H9 (cell line): ENCODE measurements around the gene MFSD2B. TPM values are rescaled to one million over a fixed set of nuclear protein-coding genes. Genes with fewer than 3 reads are reported as not detected.

Source experiments
- DNase-seq: peaks from one replicate; pipeline ENCODE4 v3.0.0-alpha.2; 2017
- H2AFZ ChIP-seq: one replicate; pipeline ENCODE4 v1.6.1; 2013; ENCODE audit warnings: mild to moderate bottlenecking, low read length, control low read depth, moderate library complexity
- H2AK5ac ChIP-seq: 2 replicates; pipeline ENCODE4 v1.6.1; 2013; ENCODE audit warnings: low read length, control low read depth, mixed read lengths; ENCODE audit not compliant: insufficient read length
- H2BK120ac ChIP-seq: one replicate; pipeline ENCODE4 v1.6.1; 2013; ENCODE audit warnings: low read depth, mild to moderate bottlenecking, low read length, control low read depth, inconsistent platforms; ENCODE audit not compliant: poor library complexity, severe bottlenecking
- H2BK12ac ChIP-seq: 2 replicates; pipeline ENCODE4 v1.6.1; 2013; ENCODE audit warnings: low read length, control low read depth, mixed read lengths, low read depth; ENCODE audit not compliant: insufficient read length
- H2BK15ac ChIP-seq: 2 replicates; pipeline ENCODE4 v1.6.1; 2013; ENCODE audit warnings: low read depth, low read length, control low read depth
- H2BK20ac ChIP-seq: one replicate; pipeline ENCODE4 v1.6.1; 2013; ENCODE audit warnings: low read depth, mild to moderate bottlenecking, low read length, control low read depth, inconsistent platforms; ENCODE audit not compliant: poor library complexity, severe bottlenecking
- H2BK5ac ChIP-seq: 2 replicates; pipeline ENCODE4 v1.6.1; 2013; ENCODE audit warnings: low read length, control low read depth, mixed read lengths; ENCODE audit not compliant: insufficient read length
- H3K14ac ChIP-seq: 2 replicates; pipeline ENCODE4 v1.6.1; 2013; ENCODE audit warnings: low read length, control low read depth; ENCODE audit not compliant: insufficient read depth
- H3K18ac ChIP-seq: 2 replicates; pipeline ENCODE4 v1.6.1; 2013; ENCODE audit warnings: low read depth, mild to moderate bottlenecking, mixed read lengths, low read length, control low read depth; ENCODE audit not compliant: insufficient read length
- H3K23ac ChIP-seq: 2 replicates; pipeline ENCODE4 v1.6.1; 2013; ENCODE audit warnings: low read length, control low read depth, mixed read lengths, low read depth; ENCODE audit not compliant: insufficient read length
- H3K23me2 ChIP-seq: 2 replicates; pipeline ENCODE4 v1.6.1; 2013; ENCODE audit warnings: low read depth, mild to moderate bottlenecking, mixed read lengths, low read length, control low read depth; ENCODE audit not compliant: insufficient read length, poor library complexity, severe bottlenecking
- H3K27ac ChIP-seq: 2 replicates; pipeline ENCODE4 v1.5.1; 2013; ENCODE audit warnings: low read length, control low read depth, mixed read lengths, low read depth; ENCODE audit not compliant: insufficient read length
- H3K27me3 ChIP-seq: 2 replicates; pipeline ENCODE4 v1.6.1; 2013; ENCODE audit warnings: low read length, control low read depth, inconsistent platforms; ENCODE audit not compliant: insufficient read depth
- H3K4ac ChIP-seq: 2 replicates; pipeline ENCODE4 v1.6.1; 2013; ENCODE audit warnings: low read depth, mild to moderate bottlenecking, control low read depth, inconsistent platforms, low read length, moderate library complexity
- H3K4me1 ChIP-seq: 2 replicates; pipeline ENCODE4 v1.6.1; 2013; ENCODE audit warnings: low read length, control low read depth, inconsistent platforms; ENCODE audit not compliant: insufficient read depth
- H3K4me2 ChIP-seq: 2 replicates; pipeline ENCODE4 v1.6.1; 2013; ENCODE audit warnings: low read length, control low read depth, mixed read lengths; ENCODE audit not compliant: insufficient read length, insufficient read depth
- H3K56ac ChIP-seq: 2 replicates; pipeline ENCODE4 v1.6.1; 2013; ENCODE audit warnings: low read depth, mild to moderate bottlenecking, mixed read lengths, low read length, control low read depth; ENCODE audit not compliant: insufficient read length
- H3K79me1 ChIP-seq: 2 replicates; pipeline ENCODE4 v1.6.1; 2013; ENCODE audit warnings: low read depth, mild to moderate bottlenecking, moderate library complexity, low read length, control low read depth, inconsistent platforms; ENCODE audit not compliant: insufficient read depth, poor library complexity, severe bottlenecking
- H3K79me2 ChIP-seq: 2 replicates; pipeline ENCODE4 v1.6.1; 2013; ENCODE audit warnings: low read length, control low read depth, inconsistent platforms; ENCODE audit not compliant: insufficient read depth
- H3K9ac ChIP-seq: 2 replicates; pipeline ENCODE4 v1.6.1; 2013; ENCODE audit warnings: low read length, control low read depth, mixed read lengths; ENCODE audit not compliant: insufficient read length; ENCODE audit errors: extremely low read depth
- H3K9me3 ChIP-seq: one replicate; pipeline ENCODE4 v1.6.1; 2013; ENCODE audit warnings: low read depth, low read length, inconsistent platforms; ENCODE audit not compliant: control insufficient read depth
- H3T11ph ChIP-seq: one replicate; pipeline ENCODE4 v1.6.1; 2013; ENCODE audit warnings: mild to moderate bottlenecking, low read length, control low read depth, inconsistent platforms
- H4K20me1 ChIP-seq: one replicate; pipeline ENCODE4 v1.6.1; 2013; ENCODE audit not compliant: control insufficient read depth, insufficient read length, insufficient read depth
- H4K5ac ChIP-seq: 2 replicates; pipeline ENCODE4 v1.6.1; 2013; ENCODE audit warnings: low read depth, mild to moderate bottlenecking, mixed read lengths, low read length, control low read depth; ENCODE audit not compliant: insufficient read length
- H4K8ac ChIP-seq: replicated peaks from 2 replicates; pipeline ENCODE4 v1.6.1; 2013; ENCODE audit warnings: low read length, control low read depth, mixed read lengths, low read depth; ENCODE audit not compliant: insufficient read length
- H4K91ac ChIP-seq: 2 replicates; pipeline ENCODE4 v1.6.1; 2013; ENCODE audit warnings: low read depth, mild to moderate bottlenecking, moderate library complexity, mixed read lengths, low read length, control low read depth; ENCODE audit not compliant: insufficient read length
- H3K27ac Mint-ChIP-seq, 3 experiments: 2 replicates in 2 of 3; 3 replicates in 1 of 3; pipeline ENCODE4 v1.8.0; 2020 to 2021; ENCODE audit warnings: mixed read lengths in 3 of 3, mild to moderate bottlenecking in 1 of 3, moderate library complexity in 1 of 3
- H3K27me3 Mint-ChIP-seq: 2 replicates; pipeline ENCODE4 v1.8.0; 2021; ENCODE audit warnings: low read depth, mild to moderate bottlenecking, moderate library complexity, mixed read lengths
- H3K36me3 Mint-ChIP-seq, 3 experiments: 2 replicates in 2 of 3; 3 replicates in 1 of 3; pipeline ENCODE4 v1.8.0; 2020 to 2021; ENCODE audit warnings: low read depth in 3 of 3, mixed read lengths in 3 of 3; ENCODE audit not compliant: insufficient read depth in 1 of 3
- H3K4me1 Mint-ChIP-seq, 2 experiments: 2 replicates each; pipeline ENCODE4 v1.8.0; 2020; ENCODE audit warnings: mixed read lengths in 2 of 2
- H3K4me3 Mint-ChIP-seq, 2 experiments: 2 replicates in 1 of 2; 3 replicates in 1 of 2; pipeline ENCODE4 v1.8.0; 2020 to 2021; ENCODE audit warnings: mild to moderate bottlenecking in 2 of 2, mixed read lengths in 2 of 2, moderate library complexity in 1 of 2
- H3K9me3 Mint-ChIP-seq, 2 experiments: 2 replicates in 1 of 2; 3 replicates in 1 of 2; pipeline ENCODE4 v1.8.0; 2020; ENCODE audit warnings: mild to moderate bottlenecking in 2 of 2, mixed read lengths in 2 of 2, moderate library complexity in 1 of 2
- CTCF ChIP-seq: fragments of 200-600 bp; sonication (generic); conservative IDR thresholded peaks from 3 replicates; pipeline ENCODE4 v1.8.0; 2021; ENCODE audit warnings: antibody characterized with exemption, mild to moderate bottlenecking
- WGBS: extraction: QIAGEN DNeasy Blood & Tissue Kit; methylation state at CpG from one replicate; pipeline ENCODE4 v1.1.7; 2013; ENCODE audit warnings: missing lambda C conversion rate, low lambda C conversion rate, mixed read lengths; ENCODE audit not compliant: insufficient read length; ENCODE audit errors: extremely low coverage; 5-methylcytosine and 5-hydroxymethylcytosine counted together
- total RNA-seq: library from RNA; stranded (reverse); gene quantifications from 2 replicates; pipeline ENCODE4 v1.2.1, GENCODE V29; 2021

Gene MFSD2B
- total RNA-seq, 1 experiment from 2014 or later, result 1.3 TPM

GRCh38 chr2:24026233-24026632 is 16.3 kb downstream of the MFSD2B start:
- Histone ChIP-seq H3K27me3 (no peaks in the 10 kb centered on the region), H3K18ac (no peak overlapping the region), H4K20me1 (no peaks in the 10 kb centered on the region), H4K8ac (no peak overlapping the region), H2BK15ac (no peak overlapping the region), H4K91ac (no peak overlapping the region), H3K14ac (no peak overlapping the region), H3T11ph (no peak overlapping the region), H3K23me2 (no peaks in the 10 kb centered on the region), H3K4me1 (peaks cover 15% of the 10 kb centered on the region; the same call in 1 of the 2 replicates), H4K5ac (no peak overlapping the region), H3K4me2 (peak overlapping the region; percentile 50), H3K27ac (peak overlapping the region; percentile 61), H3K23ac (no peak overlapping the region), H3K9ac (no peak overlapping the region), H2BK120ac (no peak overlapping the region), H3K56ac (no peak overlapping the region), H3K9me3 (no peaks in the 10 kb centered on the region), H3K79me2 (no peaks in the 10 kb centered on the region; the same call in 1 of the 2 replicates), H3K79me1 (no peaks in the 10 kb centered on the region), H2AK5ac (no peak overlapping the region), H3K4ac (no peak overlapping the region), H2BK12ac (no peak overlapping the region), H2BK5ac (no peak overlapping the region), H2BK20ac (no peak overlapping the region), H2AFZ (no peak overlapping the region)
- no peak for TF ChIP-seq CTCF
- H3K27ac Mint-ChIP-seq, result peak overlapping the region; percentile 97 to 99 (median 97); a peak in 6 of 7 replicates
- no peaks in the 10 kb centered on the region for H3K27me3 Mint-ChIP-seq
- no CpG with 5 or more reads among the region's 2 CpGs for WGBS
- H3K9me3 Mint-ChIP-seq, result 0 out of 5 replicates have a peak, but pooled peaks cover 0 to 3% of the 10 kb centered on the region in 2 experiments
- peak; percentile 64 for DNase-seq
- H3K4me3 Mint-ChIP-seq, result peak overlapping the region; percentile 45 to 67; a peak in 4 of 5 replicates
- H3K36me3 Mint-ChIP-seq, result peaks cover 47 to 67% (median 59%) of the 10 kb centered on the region in 3 experiments
- peaks cover 42 to 43% of the 10 kb centered on the region in 2 experiments for H3K4me1 Mint-ChIP-seq
